Measurements from ENCODE around the gene KRT35.
A peak's percentile ranks its signal among the peaks of the same experiment; 100 is the strongest.

Gene KRT35

DNA sequence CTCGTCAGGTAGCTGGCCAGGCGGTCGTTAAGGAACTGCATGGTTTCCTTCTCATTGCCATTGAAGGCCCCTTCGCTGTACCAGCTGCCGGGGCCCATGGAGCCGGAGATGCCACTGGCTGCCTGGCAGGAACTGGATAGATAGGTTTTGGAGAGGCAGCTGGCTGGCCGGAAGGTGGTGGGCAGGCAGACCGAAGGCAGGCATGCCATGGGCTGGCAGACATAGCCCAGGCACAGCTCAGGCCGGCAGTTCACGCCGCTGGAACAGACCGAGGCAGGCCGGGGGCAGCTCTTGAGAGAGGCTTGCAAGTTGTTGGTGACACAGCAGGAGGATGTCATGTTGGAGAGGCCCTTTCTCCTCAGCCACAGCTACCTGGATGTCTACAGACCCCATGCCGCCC lies 14.0 kb downstream of the KRT35 start, which contains the start of gene KRT32:
Gene KRT32, minus strand, starts transcription at position 399 of the 400 bp plus-strand sequence. Its CDS starts 61 bp downstream, at position 338.
- DNase-seq (ENCODE audit: low read depth) = no peak
- TF ChIP-seq, protein P1, sequence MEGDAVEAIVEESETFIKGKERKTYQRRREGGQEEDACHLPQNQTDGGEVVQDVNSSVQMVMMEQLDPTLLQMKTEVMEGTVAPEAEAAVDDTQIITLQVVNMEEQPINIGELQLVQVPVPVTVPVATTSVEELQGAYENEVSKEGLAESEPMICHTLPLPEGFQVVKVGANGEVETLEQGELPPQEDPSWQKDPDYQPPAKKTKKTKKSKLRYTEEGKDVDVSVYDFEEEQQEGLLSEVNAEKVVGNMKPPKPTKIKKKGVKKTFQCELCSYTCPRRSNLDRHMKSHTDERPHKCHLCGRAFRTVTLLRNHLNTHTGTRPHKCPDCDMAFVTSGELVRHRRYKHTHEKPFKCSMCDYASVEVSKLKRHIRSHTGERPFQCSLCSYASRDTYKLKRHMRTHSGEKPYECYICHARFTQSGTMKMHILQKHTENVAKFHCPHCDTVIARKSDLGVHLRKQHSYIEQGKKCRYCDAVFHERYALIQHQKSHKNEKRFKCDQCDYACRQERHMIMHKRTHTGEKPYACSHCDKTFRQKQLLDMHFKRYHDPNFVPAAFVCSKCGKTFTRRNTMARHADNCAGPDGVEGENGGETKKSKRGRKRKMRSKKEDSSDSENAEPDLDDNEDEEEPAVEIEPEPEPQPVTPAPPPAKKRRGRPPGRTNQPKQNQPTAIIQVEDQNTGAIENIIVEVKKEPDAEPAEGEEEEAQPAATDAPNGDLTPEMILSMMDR (IDR thresholded peaks at IDR 0.05; ENCODE audit: low read length, missing control alignments) = no peak
- no peak within 1 kb of the TSS for H3K4me3 ChIP-seq (replicated peaks; ENCODE audit: low read depth, low read length)

DNA sequence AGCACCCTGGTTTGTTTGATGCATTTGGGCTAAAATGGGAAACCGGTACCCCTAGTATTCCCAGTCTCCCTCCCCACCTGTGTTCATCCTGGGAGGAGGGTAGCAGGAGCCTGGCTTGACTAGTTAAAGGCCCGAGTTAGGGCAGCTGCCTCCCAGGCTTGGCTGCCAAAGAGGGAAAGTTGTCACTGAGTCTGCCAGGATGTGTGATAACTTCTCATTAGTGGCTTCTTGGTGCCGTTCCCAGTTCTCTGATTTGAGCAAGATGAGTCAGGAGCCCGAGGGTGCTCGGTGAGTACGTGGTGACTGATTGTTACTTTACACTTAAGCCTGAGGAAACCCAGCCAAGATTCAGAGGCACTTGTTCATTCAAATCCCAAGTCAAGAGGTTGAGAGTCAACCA lies 16.3 kb downstream of the KRT35 start:
- TF ChIP-seq, protein P1 (IDR thresholded peaks at IDR 0.05; ENCODE audit: low read length, missing control alignments) = no peak
- DNase-seq (ENCODE audit: low read depth) = peak; percentile 74
- no peak overlapping the region for H3K4me3 ChIP-seq (replicated peaks; ENCODE audit: low read depth, low read length)

DNA sequence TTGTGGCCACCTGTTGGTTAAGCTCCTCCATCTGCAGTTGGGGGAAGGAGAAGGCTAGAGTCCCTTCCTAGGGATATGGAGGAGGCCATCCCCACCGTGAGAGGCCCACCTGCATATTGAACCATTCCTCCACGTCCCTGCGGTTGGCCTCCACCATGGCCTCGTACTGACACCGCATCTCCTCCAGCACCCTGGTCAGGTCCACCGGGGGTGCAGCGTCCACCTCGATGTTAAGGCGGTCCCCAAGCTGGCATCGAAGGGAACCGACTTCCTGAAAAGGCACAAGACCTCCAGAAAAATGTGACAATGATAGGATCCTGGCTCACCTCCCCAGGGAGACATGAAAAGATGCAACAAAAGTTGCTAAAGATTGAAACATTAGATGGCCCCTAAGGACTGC lies 16.8 kb downstream of the KRT35 start:
- no peak for DNase-seq (ENCODE audit: low read depth)
- TF ChIP-seq, protein P1 (IDR thresholded peaks at IDR 0.05; ENCODE audit: low read length, missing control alignments) = no peak
- no peak overlapping the region for H3K4me3 ChIP-seq (replicated peaks; ENCODE audit: low read depth, low read length)

DNA sequence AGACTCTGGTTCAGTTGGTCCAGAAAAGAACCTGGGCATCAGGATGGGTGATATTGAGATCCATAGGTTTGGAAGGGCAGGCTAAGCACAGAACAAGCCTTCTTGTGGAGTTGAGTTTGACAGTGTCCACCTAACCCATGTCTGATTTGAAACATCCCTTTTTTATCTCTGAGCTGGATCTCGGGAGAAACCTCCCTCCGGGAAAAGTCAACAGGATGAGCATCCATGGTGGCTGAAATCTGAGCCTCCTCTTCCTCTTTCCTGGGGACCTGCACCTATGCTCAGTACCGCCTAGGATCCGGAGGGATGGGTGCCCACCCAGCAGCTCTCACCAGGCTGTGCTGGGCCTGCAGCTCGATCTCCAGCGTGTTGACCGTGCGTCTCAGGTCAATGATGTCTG lies 17.2 kb downstream of the KRT35 start:
- no peak overlapping the region for H3K4me3 ChIP-seq (replicated peaks; ENCODE audit: low read depth, low read length)
- DNase-seq (ENCODE audit: low read depth) = no peak
- TF ChIP-seq, protein P1 (IDR thresholded peaks at IDR 0.05; ENCODE audit: low read length, missing control alignments) = no peak

DNA sequence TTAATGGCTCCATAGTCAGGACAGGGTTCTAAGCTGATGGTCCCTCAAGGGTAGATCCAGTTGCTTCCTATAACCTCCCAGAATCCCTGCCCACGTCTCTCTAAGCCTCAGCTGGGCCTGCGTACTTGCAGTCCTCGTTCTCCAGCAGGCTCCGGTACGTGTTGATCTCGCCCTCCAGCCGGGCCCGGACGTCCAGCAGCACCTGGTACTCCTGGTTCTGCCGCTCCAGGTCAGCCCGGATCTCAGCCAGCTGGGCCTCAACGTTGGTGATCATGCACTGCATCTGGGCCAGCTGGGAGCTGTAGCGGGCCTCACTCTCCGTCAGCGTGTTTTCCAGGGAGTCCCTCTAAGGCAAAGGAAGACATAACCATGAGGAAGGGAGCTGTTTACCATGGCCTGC lies 18.2 kb downstream of the KRT35 start:
- no peak overlapping the region for H3K4me3 ChIP-seq (replicated peaks; ENCODE audit: low read depth, low read length)
- TF ChIP-seq, protein P1 (IDR thresholded peaks at IDR 0.05; ENCODE audit: low read length, missing control alignments) = no peak
- DNase-seq (ENCODE audit: low read depth) = no peak

DNA sequence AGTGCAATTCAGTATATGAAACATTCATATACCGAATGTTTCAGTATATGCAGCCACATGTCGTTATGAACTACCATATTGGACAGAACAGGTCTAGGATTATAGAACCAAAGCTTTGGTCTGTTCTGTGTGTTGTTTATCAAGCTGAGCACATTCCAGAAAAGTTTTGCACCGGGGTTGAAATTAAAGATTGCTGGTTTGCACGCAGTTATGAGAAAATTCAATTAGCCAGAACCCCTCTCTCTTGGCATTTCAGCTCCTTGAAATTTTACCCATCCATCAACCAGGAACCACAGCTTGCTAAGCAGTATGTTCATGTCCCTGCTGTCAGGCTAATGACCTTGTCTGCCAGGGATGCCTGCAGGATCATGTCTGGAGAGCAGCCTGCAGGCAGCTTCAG lies 23.3 kb downstream of the KRT35 start:
- DNase-seq (ENCODE audit: low read depth) = no peak
- no peak overlapping the region for H3K4me3 ChIP-seq (replicated peaks; ENCODE audit: low read depth, low read length)
- TF ChIP-seq, protein P1 (IDR thresholded peaks at IDR 0.05; ENCODE audit: low read length, missing control alignments) = no peak

DNA sequence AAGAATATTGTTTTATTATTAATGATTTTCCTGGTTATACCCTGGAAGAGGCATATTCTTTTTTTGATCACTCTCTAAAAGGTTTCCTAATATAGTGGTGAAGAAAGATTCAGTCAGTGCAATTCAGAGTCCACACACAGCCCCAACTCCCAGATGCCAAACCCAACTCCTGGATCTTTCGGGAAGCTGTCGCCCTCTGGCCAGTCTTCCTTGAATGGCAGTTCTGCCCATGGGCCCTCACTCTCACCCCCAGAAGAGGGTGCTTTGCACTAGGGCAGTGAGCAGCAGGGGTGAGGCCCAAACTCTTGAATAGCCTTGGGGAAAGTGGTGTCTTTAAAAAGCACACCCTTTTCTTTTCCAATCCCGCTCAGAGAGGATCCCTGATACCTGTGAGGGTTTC lies 24.7 kb downstream of the KRT35 start:
- H3K4me3 ChIP-seq (replicated peaks; ENCODE audit: low read depth, low read length) = no peak overlapping the region
- no peak for DNase-seq (ENCODE audit: low read depth)
- TF ChIP-seq, protein P1 (IDR thresholded peaks at IDR 0.05; ENCODE audit: low read length, missing control alignments) = no peak
